ENCODE data around the gene CFAP74. TPM values are rescaled to one million over a fixed set of nuclear protein-coding genes. Genes with fewer than 3 reads are reported as not detected.

The CFAP74 gene
- polyA plus RNA-seq, 1 experiment = not detected

DNA sequence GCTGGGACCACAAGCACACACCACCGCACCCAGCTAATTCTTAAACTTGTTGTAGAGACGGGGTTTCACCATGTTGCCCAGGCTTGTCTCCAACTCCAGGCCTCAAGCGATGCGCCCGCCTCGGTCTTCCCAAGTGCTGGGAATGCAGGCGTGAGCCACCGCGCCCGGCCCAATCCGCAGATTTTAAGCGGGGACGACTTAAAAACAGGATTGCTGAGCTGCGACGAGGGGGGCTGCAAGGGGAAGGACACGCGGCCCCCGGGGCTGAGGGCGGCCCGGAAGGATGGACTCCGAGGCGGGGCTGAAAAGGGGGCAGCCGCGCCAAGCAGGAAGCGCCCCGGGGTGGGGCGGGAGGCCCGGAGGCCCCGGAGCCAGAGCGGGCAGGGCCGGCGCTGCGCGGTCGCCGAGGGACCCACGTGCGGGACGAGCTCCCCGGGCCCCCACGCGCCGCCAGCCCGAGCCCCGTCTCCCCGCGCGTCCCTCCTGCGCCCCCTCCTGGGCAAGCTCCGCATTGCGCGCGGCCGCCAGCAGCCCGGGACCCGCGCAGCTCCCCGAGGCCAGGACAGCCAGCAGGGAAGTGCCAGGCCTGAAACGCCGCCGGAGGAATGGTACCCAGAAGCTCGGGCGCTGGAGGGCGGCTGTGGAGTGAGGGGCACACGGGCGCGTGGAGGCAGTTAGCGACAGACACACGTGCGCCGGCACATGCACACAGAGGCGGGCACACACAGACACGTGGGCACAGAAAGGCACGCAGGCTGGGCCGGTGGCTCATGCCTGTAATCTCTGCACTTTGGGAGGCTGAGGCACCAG lies 41.1 kb upstream of the CFAP74 start:
- Histone ChIP-seq H3K9me3 (ENCODE audit: control insufficient read depth, insufficient read depth, low read length) (peaks cover 5% of the 10 kb centered on the region; the same call in 1 of the 2 replicates), H3K27me3 (ENCODE audit: control insufficient read depth, insufficient read depth, low read length) (peaks cover 41% of the 10 kb centered on the region), H3K27ac (ENCODE audit: low read depth, low read length) (no peak overlapping the region), H3K4me3 (ENCODE audit: low read depth, low read length) (peak overlapping the region; percentile 7; the same call in 1 of the 2 replicates)
- CTCF ChIA-PET = interaction anchor here (0.6 to 4.5 kb wide), 38 partner anchors 8 to 489 kb away, joined by 3 to 45 read pairs (median 4); partner anchors contain the start of gene CFAP74
- POLR2A ChIA-PET = interaction anchor here (0.6 kb wide), 1 partner anchor 32 kb away, joined by 6 read pairs; no protein-coding TSS in a partner anchor
- DNase-seq (ENCODE audit: low read depth, low spot score) = no peak
- TF ChIP-seq, protein P1, sequence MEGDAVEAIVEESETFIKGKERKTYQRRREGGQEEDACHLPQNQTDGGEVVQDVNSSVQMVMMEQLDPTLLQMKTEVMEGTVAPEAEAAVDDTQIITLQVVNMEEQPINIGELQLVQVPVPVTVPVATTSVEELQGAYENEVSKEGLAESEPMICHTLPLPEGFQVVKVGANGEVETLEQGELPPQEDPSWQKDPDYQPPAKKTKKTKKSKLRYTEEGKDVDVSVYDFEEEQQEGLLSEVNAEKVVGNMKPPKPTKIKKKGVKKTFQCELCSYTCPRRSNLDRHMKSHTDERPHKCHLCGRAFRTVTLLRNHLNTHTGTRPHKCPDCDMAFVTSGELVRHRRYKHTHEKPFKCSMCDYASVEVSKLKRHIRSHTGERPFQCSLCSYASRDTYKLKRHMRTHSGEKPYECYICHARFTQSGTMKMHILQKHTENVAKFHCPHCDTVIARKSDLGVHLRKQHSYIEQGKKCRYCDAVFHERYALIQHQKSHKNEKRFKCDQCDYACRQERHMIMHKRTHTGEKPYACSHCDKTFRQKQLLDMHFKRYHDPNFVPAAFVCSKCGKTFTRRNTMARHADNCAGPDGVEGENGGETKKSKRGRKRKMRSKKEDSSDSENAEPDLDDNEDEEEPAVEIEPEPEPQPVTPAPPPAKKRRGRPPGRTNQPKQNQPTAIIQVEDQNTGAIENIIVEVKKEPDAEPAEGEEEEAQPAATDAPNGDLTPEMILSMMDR (IDR thresholded peaks at IDR 0.05; ENCODE audit: low read depth, low read length) = peak; percentile 60

DNA sequence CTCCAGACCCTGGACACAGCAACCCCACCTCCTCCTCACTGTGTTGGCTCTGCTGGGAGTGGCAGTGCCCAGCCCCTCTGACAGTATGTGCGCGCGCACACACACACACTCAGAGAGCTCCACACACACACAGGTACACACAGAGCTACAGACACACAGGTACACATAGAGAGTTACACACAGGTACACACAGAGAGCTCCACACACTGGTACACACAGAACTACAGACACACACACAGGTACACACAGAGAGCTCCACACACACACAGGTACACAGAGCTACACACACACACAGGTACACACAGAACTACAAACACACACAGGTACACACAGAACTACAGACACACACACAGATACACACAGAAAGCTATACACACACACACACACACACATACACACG lies 40.3 kb upstream of the CFAP74 start:
- Histone ChIP-seq H3K9me3 (ENCODE audit: control insufficient read depth, insufficient read depth, low read length) (no peaks in the 10 kb centered on the region; the same call in 1 of the 2 replicates), H3K4me3 (ENCODE audit: low read depth, low read length) (no peak overlapping the region), H3K27me3 (ENCODE audit: control insufficient read depth, insufficient read depth, low read length) (peaks cover 37% of the 10 kb centered on the region), H3K27ac (ENCODE audit: low read depth, low read length) (no peak overlapping the region)
- ChIA-PET POLR2A (no interaction called here), CTCF (interaction anchor here (1.0 to 4.5 kb wide), 22 partner anchors 12 to 135 kb away, joined by 3 to 45 read pairs (median 5); partner anchors contain the start of gene CFAP74)
- TF ChIP-seq, protein P1 (IDR thresholded peaks at IDR 0.05; ENCODE audit: low read depth, low read length) = no peak
- no peak for DNase-seq (ENCODE audit: low read depth, low spot score)

DNA sequence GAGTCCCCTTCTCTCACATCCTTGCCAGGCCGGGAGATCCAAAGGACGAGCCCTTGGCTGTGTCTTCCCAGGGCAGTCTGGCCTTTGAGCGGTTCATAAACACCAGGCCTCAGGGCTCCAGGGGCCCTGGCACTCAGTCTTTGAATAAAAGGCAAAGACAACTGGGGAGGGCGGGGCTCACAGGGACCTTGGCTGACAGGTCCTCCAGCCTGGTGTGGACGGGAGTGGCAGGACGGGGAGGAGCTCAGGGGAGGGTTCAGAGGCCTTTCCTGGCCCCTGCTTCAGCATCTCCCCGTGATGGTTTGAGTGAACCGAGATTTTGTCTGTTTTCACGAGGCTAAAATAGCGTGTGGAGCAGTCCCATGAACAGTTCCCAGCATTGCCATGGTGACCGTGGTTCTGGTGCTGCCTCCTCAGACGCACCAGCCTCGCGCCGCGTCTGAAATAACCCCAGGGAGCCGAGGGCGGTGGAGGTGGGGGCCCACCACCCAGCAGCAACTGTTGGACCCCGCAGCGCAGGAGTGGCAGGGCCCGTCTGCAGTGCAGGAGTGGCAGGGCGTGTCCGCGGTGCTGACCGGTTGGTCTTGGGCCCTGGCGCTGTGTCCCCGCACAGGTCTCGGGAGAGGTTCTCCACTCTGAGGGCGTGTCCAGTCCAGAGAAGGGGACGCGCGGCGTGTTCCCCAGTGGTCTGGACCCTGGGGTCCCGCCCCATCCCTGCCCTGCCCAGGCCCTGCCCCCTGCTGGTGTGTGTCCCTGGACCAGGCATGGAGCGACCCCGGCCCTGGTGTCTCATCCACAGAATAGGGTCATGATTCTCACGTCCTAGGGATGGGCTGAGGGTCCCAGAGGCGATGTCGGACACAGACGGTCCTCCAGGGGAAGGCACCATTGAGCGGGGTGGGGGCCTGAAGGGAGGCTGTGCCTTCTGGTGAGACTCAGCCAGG lies 39.5 kb upstream of the CFAP74 start:
- Histone ChIP-seq H3K27me3 (ENCODE audit: control insufficient read depth, insufficient read depth, low read length) (peaks cover 34% of the 10 kb centered on the region), H3K27ac (ENCODE audit: low read depth, low read length) (no peak overlapping the region), H3K9me3 (ENCODE audit: control insufficient read depth, insufficient read depth, low read length) (no peaks in the 10 kb centered on the region; the same call in 1 of the 2 replicates), H3K4me3 (ENCODE audit: low read depth, low read length) (no peak overlapping the region)
- no peak for DNase-seq (ENCODE audit: low read depth, low spot score)
- ChIA-PET CTCF (interaction anchor here (1.1 to 4.5 kb wide), 10 partner anchors 12 to 134 kb away, joined by 3 to 45 read pairs (median 7); partner anchors contain the start of gene CFAP74), POLR2A (no interaction called here)
- TF ChIP-seq, protein P1 (IDR thresholded peaks at IDR 0.05; ENCODE audit: low read depth, low read length) = no peak

DNA sequence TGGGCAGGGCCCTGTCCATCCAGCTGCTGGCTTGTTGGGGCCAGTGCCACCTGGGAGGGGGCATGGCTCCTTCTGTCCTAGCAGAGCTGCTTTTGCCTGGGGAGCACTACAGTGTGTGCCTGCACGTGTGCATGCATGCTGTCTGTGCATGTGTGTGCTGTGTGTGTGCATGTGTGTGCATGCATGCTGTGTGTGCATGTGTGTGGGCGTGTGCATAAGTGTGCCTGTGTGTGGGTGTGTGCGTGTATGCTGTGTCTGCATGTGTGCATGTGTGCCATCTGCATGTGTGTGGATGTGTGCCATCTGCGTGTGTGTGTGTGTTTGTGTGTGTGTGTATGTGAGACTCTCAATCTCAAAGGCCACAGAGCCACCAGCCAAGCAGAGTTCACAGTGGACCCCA lies 38.3 kb upstream of the CFAP74 start:
- H3K9me3 ChIP-seq (ENCODE audit: control insufficient read depth, insufficient read depth, low read length) = no peaks in the 10 kb centered on the region; the same call in 1 of the 2 replicates
- H3K4me3 ChIP-seq (ENCODE audit: low read depth, low read length) = no peak overlapping the region
- DNase-seq (ENCODE audit: low read depth, low spot score) = no peak
- ChIA-PET POLR2A (no interaction called here), CTCF (no interaction called here)
- H3K27me3 ChIP-seq (ENCODE audit: control insufficient read depth, insufficient read depth, low read length) = peaks cover 26% of the 10 kb centered on the region
- no peak overlapping the region for H3K27ac ChIP-seq (ENCODE audit: low read depth, low read length)
- TF ChIP-seq, protein P1 (IDR thresholded peaks at IDR 0.05; ENCODE audit: low read depth, low read length) = no peak

Data from AG04450 (cell line).